ENCODE data around the gene PLA2R1. TPM values are rescaled to one million over a fixed set of nuclear protein-coding genes. Genes with fewer than 3 reads are reported as not detected.

The PLA2R1 gene
- total RNA-seq, 1 experiment from 2014 or later: 8.4 TPM

DNA sequence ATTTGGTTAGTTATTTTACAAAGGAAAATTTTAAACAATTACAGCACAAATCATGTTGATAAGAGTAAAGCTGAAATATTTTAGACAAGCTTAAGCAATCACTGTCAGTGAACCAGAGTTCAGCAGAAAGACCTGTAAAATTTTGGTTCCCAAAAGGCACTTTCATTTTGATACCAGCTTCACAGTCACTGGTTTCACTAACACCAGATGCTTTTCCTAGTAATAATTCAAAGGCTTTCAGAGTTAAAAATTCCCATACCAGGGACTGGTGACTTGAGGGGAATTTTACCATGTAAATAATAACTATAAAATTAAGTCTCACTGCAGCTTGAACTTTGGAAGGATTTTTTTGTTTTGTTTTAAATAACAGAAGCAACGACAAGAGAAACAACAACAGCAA lies 162.1 kb downstream of the PLA2R1 start:
- Mint-ChIP-seq H3K4me3 (ENCODE audit: unreplicated experiment) (no peak overlapping the region), H3K27me3 (ENCODE audit: insufficient read depth, unreplicated experiment) (peaks cover 11% of the 10 kb centered on the region), H3K4me1 (ENCODE audit: insufficient read depth, unreplicated experiment) (peaks cover 4% of the 10 kb centered on the region), H3K36me3 (ENCODE audit: insufficient read depth, unreplicated experiment) (no peaks in the 10 kb centered on the region), H3K9me3 (ENCODE audit: unreplicated experiment) (no peaks in the 10 kb centered on the region), H3K27ac (ENCODE audit: low read depth, unreplicated experiment) (no peak overlapping the region)
- ChIA-PET POLR2A (no interaction called here), CTCF (interaction anchor here (0.6 kb wide), 1 partner anchor 23 kb away, joined by 5 read pairs; no protein-coding TSS in a partner anchor)
- TF ChIP-seq, protein P1, sequence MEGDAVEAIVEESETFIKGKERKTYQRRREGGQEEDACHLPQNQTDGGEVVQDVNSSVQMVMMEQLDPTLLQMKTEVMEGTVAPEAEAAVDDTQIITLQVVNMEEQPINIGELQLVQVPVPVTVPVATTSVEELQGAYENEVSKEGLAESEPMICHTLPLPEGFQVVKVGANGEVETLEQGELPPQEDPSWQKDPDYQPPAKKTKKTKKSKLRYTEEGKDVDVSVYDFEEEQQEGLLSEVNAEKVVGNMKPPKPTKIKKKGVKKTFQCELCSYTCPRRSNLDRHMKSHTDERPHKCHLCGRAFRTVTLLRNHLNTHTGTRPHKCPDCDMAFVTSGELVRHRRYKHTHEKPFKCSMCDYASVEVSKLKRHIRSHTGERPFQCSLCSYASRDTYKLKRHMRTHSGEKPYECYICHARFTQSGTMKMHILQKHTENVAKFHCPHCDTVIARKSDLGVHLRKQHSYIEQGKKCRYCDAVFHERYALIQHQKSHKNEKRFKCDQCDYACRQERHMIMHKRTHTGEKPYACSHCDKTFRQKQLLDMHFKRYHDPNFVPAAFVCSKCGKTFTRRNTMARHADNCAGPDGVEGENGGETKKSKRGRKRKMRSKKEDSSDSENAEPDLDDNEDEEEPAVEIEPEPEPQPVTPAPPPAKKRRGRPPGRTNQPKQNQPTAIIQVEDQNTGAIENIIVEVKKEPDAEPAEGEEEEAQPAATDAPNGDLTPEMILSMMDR (IDR thresholded peaks at IDR 0.05; ENCODE audit: unreplicated experiment): no peak
- intact Hi-C loops (cut with micrococcal nuclease): no loop called here
- no peak for DNase-seq (ENCODE audit: unreplicated experiment)
- no TSS peak for BruUV-seq (replicated peaks)

DNA sequence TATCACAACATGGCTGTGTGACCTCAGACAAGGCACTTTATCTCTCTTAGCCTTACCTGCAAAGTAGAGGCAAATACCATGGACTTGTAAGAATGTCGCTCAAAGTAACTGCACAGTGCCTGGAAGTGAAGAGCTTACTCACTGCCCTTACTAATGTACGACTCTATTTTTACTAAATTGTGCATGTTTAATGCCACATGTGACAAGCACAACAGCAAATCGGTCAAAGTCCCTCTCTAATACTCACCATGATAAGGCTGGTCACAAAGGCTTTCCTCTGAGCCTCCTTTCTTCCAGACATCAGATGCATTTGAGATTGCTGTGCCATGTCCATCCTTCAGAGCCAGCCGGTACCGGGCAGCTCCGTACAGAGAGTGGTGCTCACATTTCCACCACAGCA lies 164.0 kb downstream of the PLA2R1 start:
- TF ChIP-seq, protein P1 (IDR thresholded peaks at IDR 0.05; ENCODE audit: unreplicated experiment): no peak
- Mint-ChIP-seq H3K4me1 (ENCODE audit: insufficient read depth, unreplicated experiment) (peaks cover 4% of the 10 kb centered on the region), H3K36me3 (ENCODE audit: insufficient read depth, unreplicated experiment) (no peaks in the 10 kb centered on the region), H3K4me3 (ENCODE audit: unreplicated experiment) (no peak overlapping the region), H3K27ac (ENCODE audit: low read depth, unreplicated experiment) (no peak overlapping the region), H3K27me3 (ENCODE audit: insufficient read depth, unreplicated experiment) (peaks cover 11% of the 10 kb centered on the region), H3K9me3 (ENCODE audit: unreplicated experiment) (no peaks in the 10 kb centered on the region)
- no peak for DNase-seq (ENCODE audit: unreplicated experiment)
- ChIA-PET POLR2A (no interaction called here), CTCF (no interaction called here)
- no TSS peak for BruUV-seq (replicated peaks)
- intact Hi-C loops (cut with micrococcal nuclease): no loop called here

DNA sequence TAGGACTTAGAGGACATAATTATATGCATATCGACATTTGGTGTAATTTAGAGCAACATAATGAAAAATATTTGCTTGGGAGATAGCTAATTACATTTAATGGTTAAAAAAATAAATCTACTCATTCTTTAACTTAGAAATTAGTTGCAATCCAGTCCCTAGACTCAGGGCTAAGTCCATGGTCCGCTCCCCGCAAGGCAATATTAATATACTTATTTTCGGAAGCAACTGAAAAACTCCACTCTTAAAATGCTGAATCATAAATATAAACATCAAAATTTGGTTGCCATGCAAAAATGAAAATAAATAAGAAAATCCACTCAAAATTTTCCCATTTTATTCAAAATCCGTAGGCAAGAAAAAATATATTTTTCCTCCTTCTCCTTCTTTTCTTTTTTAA lies 164.7 kb downstream of the PLA2R1 start:
- POLR2A ChIA-PET: no interaction called here
- DNase-seq (ENCODE audit: unreplicated experiment): no peak
- Mint-ChIP-seq H3K27me3 (ENCODE audit: insufficient read depth, unreplicated experiment) (peaks cover 11% of the 10 kb centered on the region), H3K4me1 (ENCODE audit: insufficient read depth, unreplicated experiment) (no peaks in the 10 kb centered on the region), H3K4me3 (ENCODE audit: unreplicated experiment) (no peak overlapping the region), H3K27ac (ENCODE audit: low read depth, unreplicated experiment) (no peak overlapping the region), H3K36me3 (ENCODE audit: insufficient read depth, unreplicated experiment) (no peaks in the 10 kb centered on the region), H3K9me3 (ENCODE audit: unreplicated experiment) (no peaks in the 10 kb centered on the region)
- intact Hi-C loops (cut with micrococcal nuclease): no loop called here
- CTCF ChIA-PET: interaction anchor here (0.6 kb wide), 1 partner anchor 143 kb away, joined by 5 read pairs; no protein-coding TSS in a partner anchor
- no TSS peak for BruUV-seq (replicated peaks)
- TF ChIP-seq, protein P1 (IDR thresholded peaks at IDR 0.05; ENCODE audit: unreplicated experiment): no peak

DNA sequence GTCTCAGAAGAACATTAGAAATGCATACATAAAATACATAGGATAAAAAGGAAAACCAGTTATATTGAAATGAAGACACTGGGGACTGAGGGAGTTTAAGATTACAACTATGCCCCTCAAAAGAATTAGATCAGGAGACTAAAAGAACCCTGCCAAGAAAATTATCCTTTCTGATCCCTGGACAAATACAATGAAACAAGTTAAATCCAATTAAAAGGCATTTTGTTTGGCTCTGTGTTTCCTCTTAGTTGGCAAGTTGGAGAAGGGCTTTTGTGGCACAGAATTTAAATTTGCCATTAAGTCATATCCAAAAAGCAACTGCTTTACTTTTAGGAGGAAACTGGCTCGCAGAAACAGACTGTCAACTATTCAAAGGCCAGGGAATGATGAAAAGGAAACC lies 165.3 kb downstream of the PLA2R1 start:
- no peaks in the 10 kb centered on the region for H3K36me3 Mint-ChIP-seq (ENCODE audit: insufficient read depth, unreplicated experiment)
- ChIA-PET POLR2A (no interaction called here), CTCF (no interaction called here)
- H3K4me3 Mint-ChIP-seq (ENCODE audit: unreplicated experiment): no peak overlapping the region
- H3K27me3 Mint-ChIP-seq (ENCODE audit: insufficient read depth, unreplicated experiment): peaks cover 11% of the 10 kb centered on the region
- H3K27ac Mint-ChIP-seq (ENCODE audit: low read depth, unreplicated experiment): no peak overlapping the region
- no peaks in the 10 kb centered on the region for H3K4me1 Mint-ChIP-seq (ENCODE audit: insufficient read depth, unreplicated experiment)
- TF ChIP-seq, protein P1 (IDR thresholded peaks at IDR 0.05; ENCODE audit: unreplicated experiment): no peak
- BruUV-seq (replicated peaks): no TSS peak
- H3K9me3 Mint-ChIP-seq (ENCODE audit: unreplicated experiment): no peaks in the 10 kb centered on the region
- DNase-seq (ENCODE audit: unreplicated experiment): no peak
- intact Hi-C loops (cut with micrococcal nuclease): no loop called here

All from MCF 10A (cell line).